IPS DF 4.7 (cell line): Measurements from ENCODE around the gene GSTM3.
"Not testable (repeated sequence)": the region's sequence is repeated elsewhere in the genome, so short reads cannot be mapped to it uniquely, and the experiment has no call there.

Source experiments
- DNase-seq: peaks from one replicate; pipeline ENCODE4 v3.0.0-alpha.2; 2013; ENCODE audit warnings: low spot score; ENCODE audit errors: extremely low read depth

The GSTM3 gene

DNA sequence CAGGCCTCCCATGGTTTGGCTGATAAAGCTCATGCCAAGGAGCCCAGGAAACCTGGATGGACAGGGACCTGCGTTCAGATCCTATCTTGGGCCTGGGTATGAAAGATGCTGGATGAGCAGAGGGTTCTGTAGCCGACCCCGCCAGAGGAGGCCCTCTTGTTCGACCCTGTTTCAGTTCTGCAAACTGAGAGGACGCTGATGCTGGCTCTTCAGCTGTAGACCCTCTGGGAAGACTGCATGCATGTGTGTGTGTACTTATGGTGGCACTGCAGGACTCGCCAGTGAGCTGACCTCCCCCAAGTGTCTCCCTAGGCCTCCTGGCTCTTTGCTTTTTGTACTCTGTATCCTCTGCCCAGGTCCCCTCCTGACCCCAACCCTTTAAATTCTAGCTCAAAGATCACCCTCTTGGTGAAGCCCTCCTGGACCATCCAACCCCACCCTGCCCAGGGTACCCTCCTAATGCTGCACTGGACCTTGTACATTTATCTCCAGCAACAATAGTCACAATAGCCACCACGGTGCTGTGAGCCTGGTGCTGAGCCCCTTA is 21.3 kb upstream of the GSTM3 start:
- no peak for DNase-seq

DNA sequence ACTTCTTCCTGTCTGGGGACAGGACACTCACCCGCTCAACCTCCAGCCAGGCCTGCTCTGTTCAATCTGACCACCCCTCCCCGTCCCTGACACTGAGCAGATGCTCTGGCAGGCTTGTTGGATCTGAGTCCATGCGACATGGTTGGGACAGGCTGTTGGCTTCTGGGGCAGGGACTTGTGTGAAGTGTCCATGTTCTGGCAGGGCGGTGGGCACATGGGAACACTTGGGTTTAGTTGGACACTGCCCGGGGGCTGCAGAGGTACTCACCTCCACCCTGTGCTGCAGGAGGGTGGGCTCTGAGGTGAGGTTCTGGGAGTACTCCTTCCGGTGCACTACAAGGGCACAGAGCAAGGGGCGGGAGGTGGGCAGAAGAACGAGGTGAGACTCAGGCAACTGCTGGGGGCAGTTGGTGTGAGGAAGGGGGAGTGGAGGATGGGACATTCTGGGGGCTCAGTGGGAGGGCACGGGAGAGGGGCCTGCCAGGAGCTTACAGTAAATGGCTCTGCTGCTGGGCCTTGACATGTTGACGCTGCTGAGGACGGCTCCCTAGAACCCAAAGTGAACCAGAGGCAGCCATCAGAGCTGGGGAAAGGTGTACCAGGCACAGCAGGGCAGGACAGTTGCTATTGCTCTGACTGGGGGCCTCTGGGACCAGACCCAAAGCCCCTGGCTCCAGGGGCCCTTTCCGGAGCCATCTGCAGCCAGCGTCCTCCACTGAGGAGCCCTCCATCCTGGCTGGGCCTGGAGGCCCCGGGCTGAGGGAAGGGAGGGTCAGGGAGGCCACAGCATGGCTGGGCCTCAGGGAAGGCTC is 20.6 kb upstream of the GSTM3 start:
- no peak for DNase-seq

DNA sequence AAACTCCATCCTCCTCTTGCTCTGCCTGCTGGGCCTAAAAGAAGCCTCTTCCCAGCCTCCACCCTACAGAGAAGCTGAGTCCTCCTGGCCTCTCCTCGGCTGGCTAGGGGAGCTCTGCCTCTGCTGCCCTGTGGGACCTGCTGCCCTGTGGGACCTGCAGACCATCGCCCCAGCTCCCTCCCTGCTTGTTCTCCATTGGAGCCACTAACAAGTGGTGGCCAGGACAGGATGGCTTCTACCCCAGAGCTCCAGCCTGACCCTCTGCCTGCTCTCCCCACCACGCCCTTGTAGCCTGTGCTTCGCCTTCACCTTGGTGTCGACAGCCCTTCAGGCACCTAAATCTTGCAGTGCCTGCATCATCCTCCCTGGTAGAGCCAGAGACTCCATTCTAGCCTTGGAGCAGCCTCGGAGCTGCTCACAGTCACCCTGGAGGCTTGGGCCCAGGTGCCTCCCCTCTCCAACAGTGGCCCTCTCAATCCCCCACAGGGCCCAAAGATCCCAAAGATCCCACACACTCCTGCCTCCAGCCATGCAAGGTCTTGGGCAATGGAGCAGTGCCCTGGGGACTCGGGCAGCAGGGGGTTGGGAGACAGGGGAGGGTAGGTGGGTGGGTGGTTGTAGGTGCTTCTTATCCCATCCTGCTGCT is 19.9 kb upstream of the GSTM3 start:
- no peak for DNase-seq

DNA sequence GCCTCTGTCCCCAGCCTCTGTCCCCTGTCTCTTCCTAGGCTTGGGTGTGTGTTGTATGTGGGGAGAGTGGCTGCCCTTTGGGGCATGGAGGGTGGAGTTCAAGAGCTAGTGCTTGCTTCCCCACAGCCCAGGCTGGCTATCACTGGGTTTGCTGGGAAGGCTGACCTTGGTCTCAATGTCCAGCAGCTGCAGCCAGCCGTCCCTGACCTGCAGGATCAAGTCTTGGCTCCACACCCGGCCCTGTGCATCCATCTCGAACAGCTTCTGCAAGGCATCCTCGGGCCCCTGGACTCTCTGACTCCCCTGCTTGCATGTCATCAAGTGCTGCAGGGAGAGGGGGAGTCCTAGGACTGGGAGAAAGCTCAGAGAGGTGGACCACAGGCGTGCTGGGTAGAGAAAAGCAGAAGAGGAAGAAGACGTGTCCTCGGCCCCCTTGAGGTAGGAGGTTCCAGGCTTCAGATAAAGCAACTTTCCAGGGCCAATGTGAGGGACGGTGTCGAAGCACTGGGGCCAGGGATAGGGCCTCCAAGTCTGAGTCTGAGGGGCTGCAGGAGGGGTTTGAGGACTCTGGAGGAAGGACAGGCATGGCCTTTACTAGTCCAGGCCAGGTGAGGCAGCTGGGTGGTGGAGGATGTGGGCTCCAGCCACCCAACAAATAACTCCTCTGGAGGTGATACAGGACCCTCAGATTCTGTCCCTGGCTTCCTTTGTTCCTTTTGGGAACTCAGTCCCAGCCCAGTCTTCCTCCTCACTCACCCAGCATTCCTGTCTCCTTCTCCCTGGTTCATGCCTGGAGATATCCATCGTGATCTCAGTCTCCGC is 18.9 kb upstream of the GSTM3 start:
- DNase-seq: no peak

DNA sequence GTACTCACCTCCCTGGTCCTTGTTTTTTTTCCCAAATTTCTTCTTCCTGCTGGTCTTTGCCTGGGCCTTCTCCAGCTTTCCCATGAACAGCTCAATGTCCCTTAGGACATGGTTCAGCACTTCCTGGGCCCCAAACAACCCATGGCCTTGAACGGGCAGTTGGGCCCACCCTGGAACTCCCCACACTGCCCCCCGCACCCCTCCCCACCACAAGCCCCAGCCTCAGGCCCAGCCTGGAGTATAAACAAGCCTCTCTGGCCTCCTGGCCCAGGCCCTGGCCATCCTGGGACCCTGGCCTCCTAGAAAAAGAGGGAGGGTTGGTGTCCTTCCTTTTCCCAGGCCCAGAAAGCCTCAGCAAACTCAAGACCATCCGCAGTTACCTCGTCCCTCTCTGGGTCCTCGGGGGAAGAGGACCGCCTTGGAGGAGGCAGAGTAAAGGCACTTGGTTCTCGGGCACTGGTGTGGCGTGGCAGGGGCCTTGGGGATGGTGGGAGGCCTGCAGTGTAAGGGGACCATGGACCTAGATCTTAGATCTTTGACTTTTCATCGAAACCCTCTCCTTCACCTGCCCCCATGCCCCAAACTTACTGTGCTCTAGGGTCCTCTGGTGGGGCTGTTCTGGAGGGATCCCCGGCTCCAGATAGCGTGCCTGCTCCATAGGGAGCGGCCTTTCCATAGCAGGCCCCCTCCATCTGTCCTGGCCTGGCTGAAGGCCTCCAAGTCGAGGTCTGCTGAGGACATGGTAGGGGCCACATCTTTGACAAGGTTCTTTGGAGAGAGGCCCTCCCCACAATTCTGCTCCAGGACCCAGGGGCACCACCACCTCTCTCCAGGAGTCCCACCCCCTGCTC is 17.3 kb upstream of the GSTM3 start:
- DNase-seq: no peak

DNA sequence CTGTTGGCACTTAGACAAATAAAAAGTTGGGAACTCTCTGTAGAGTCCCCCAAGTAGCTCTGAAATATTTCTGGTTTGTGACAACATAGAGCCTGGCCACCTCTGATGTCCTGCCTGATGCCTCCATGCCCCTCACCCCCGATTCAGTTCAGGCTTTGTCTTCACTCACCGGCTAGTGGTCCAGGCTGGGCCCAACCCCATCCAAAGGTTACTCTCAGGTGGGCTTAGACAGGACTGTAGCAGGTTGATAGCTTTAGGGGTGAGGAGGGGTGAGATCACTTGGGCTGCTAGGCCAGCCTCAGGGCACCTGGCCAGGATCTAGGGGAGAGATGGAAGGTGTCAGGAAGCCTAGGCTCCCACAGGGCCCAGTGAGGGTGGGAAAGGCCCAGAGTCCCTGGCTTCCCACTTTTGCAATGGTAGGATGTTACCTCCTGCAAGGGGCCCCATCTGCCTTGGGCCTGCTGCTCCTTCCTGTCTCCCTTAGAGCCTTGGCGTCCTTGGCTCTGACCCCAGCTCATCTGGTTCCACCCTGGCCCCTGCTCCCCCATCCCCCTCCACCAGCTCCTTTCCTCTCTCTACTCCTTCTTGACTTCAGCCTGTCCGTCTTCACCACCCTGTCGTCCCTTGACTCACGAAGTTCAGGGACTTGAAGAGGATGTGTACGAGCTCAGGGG is 16.1 kb upstream of the GSTM3 start:
- no peak for DNase-seq

DNA sequence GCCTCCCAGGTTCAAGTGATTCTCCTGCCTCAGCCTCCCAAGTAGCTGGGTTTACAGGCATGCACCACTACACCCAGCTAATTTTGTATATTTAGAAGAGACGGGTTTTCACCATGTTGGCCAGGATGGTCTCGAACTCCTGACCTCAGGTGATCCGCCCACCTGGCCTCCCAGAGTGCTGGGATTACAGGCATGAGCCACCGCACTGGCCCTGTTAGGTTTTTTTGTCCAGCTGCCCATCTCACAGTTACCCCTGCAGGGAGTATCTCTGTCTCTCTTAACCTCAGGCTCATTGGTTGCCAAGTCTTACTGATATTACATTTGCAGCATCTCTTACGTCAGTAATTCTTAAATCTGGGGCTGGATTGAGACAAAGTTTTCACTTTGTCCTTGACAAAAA is 15.5 kb upstream of the GSTM3 start:
- not testable (repeated sequence) for DNase-seq

DNA sequence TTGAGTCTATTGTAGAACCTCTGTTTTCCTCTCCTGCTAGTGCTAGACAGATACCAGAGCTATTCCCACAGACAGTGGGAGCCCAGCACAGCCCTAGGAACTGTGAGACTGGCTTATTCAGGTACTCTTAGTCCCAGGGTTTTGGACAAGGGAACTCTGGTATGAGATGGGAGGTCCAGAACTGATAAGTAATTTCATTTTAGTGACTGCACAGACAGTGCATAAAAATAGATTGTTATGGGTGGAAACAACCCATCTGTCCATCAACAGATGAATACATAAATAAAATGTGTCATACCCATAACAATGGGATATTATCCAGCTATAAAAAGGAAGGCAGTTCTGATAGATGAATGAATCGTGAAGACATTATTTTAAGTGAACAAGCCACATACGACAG is 13.9 kb upstream of the GSTM3 start:
- no peak for DNase-seq

DNA sequence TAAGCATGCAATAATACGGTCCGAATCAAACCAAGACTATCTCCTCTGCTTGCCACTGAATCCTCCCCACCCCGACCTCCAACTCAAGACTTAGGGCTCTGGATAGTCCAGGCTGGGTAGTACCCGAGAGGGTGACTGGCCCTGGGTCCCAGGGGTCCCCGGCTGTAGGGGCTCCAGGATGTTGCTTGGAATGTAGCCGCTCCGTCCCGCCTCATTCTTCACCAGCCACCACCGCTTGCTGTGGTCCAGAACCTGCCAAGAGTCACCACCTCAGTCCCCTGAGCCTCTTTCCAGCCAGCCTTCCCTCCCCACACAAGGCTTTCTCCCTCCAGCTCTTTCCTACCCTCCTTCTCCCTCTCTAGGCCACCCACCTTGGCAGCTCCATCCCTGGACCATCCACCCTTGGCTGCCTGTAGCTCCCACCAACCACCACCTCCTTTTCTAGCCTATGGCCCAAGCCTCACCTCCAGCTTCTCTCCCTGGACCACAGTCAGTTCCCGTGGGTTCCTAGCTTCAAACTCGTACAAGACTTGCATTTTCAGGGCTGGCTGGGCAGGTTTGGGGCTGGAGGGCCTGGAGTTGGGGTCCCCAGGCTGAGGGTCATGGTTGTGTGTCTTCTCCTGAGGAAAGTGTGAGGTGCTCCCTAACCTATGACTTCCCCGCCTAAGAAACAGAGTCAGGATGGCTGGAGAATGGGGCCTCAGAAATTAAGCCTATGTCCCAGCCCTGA is 10.9 kb upstream of the GSTM3 start:
- no peak for DNase-seq

DNA sequence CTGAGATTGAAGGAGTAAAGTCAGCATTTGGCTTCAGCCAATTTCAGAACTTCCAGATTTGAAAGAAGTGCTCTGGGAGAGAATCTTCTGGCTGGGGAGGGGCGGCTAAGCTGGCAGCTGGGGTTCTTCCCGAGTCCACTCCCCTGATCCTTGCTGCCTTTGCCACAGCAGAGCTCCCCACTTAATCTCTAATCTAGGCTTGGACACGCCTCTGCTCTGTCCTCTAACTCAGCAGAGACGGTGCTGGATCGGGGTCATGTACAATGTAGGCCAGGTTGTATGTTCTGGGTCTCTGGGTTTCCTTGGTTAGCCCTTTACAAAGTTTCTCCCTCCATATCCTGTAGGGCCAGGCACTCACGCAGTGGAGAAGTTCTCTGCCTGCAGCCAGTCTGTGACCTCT is 10.1 kb upstream of the GSTM3 start:
- DNase-seq: no peak

DNA sequence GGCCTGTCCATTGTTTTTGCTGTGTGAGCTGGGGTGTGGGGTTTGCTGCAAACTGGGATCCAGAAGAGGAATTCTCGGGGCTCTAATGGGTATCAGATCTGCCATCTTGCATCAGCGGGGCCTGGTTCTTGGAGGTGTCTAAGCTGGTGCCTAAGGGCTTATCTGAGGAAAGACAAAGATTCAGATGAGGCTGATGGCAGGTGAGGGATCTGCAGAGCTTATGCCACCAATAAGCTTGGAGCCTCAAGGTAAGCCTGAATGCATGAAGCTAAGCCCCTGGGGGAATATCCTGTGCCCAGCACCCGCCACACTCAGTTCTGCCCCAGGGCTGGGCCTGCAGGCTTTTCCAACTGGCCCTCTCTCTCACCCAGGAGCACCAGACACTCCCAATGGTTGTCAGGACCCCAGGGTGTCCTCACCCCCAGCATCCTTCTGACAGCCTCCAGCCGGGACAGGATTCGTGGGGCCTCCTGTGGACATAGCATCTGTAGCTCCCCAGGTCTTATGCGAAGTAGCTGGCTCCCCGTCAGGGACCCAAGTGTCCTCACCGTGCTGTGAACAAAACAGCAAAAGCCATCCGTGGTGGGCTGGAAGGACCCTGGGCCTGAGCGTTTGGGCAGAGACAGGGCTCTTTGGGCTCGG is 9.5 kb upstream of the GSTM3 start:
- DNase-seq: no peak

DNA sequence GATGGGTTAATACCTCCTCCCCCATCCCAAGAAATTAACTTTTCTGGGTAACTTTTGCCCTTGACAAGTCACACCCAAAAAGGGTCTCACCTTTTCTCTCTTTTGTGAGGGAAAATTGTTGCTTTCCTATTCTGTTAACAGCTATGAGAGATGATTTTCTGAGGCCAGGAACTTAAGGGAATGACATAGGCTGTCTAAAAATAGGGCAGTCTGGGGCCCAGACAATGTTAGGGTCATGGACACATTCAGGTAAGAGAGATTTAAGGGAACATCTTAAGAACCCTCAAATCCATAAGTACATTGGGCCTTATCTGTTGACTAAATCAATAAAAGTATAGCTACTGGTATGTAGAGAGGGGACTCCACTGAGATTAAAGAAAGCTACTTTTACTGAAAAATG is 8.4 kb upstream of the GSTM3 start:
- DNase-seq: no peak

DNA sequence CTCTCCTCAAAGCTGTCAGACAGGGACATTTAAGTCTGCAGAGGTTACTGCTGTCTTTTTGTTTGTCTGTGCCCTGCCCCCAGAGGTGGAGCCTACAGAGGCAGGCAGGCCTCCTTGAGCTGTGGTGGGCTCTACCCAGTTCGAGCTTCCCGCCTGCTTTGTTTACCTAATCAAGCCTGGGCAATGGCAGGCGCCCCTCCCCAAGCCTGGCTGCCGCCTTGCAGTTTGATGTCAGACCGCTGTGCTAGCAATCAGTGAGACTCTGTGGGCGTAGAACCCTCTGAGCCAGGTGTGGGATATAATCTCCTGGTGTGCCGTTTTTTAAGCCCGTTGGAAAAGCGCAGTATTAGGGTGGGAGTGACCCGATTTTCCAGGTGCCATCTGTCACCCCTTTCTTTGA is 7.5 kb upstream of the GSTM3 start:
- DNase-seq: not testable (repeated sequence)

DNA sequence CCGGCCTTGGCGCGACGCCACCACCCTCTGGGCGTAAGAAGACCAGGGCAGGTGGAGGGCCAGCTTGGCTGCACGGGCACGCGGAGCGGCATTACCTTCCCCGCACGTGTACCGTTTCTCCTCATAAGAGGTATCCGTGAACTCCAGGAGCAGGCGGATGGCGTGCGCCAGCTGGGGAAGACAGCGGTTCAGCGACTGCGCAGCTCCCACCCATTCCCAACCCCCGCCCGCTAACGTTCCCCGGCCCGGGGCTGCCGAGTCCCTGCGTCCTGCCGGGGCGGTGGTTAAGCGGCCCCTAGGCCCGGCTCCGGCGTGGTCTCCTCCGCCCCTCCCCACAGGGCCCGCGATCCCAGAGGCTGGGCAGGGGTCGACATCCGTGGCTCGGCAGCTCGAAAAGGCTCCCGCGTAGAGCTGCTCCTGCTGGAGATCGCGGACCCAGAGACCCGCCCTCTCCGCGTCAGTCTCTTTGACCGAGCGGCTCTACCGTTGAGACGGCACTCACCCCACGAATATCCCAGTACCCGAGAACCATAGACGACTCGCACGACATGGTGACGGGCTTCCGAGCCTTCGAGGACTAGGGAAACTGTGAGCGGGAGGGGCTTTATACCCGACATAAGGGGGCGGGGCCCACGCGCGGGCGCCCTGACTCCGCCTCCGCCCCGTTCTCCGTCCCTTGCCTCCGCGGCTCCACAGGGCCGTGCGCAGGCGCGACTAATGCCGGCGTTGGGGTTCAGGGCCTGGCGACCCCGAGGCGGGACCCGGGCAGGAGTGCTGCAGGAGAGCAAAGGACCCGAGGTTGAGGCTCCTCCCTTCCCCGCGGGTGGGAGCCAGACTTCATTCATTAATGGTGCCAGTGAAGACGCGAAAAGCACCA is 862 bp downstream of the GSTM3 start:
- DNase-seq: no peak

DNA sequence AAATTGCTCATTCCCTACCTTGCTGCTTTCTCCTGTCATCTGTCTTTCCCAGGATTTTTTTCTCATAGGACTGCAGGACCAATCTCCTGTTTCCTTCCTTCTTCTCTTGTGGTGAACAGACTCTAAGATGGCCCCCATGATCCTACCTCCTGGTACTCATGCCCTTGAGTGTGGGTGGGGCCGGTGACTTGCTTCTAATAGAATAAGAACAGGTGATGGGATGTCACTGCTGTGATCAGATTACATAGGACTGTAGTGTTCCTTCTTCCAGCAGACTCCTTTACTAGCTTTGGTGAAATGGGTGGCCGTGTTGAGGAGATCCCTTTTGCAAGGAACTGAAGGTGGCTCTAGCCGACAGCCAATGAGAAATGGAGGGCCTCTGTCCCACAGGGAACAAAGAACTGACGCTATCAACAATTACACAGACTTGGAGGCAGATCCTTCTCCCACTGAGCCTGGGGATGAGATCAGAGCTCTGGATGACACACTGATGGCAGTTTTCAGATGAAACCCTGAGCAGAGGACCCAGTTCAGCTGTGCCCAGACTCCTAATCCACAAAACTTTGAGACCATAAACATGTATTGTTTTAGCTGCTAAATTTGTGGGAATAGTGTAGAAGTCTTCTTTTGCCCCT is 7.5 kb downstream of the GSTM3 start:
- DNase-seq: no peak

DNA sequence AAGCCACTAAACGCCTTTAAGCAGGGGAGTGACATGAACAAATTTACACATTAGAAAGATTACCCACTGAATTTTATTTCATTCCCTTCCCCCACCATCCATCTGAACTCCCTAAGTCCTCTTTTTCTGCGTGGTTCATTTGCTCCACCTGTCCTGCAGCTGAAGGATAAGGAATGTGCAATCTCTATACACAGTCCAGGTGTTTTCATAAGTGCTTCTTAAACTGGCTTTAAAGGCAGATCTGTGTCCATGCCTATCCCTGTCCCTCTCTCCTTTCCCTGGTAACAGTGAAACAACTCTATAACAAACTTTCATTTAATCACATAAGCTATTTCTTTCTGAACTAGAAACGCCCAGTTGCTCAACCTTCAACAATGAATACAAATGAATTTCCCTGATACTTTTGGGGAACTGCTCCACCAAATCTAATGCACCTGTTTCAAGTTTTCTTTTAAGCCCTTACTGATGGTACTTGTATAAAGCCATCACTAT is 8.4 kb downstream of the GSTM3 start:
- no peak for DNase-seq

DNA sequence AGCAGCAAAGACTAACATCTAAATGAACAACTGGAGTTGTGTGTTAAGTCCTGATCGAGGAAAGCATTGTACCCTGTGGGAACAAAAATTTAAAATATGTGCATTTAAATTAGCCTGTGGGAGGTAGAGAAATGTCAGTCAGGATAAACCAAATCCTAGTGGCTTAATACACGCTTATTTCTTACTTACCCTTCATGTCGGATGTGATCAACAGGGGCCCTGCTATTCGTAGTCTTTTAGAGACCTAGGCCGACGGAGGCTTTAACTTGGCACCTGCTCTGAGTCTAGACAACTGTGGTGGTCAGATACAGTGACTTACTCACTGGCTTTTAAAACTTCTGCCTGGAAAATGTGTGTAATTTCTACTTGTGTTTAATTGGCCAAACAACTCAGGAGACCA is 10.2 kb downstream of the GSTM3 start:
- DNase-seq: no peak

DNA sequence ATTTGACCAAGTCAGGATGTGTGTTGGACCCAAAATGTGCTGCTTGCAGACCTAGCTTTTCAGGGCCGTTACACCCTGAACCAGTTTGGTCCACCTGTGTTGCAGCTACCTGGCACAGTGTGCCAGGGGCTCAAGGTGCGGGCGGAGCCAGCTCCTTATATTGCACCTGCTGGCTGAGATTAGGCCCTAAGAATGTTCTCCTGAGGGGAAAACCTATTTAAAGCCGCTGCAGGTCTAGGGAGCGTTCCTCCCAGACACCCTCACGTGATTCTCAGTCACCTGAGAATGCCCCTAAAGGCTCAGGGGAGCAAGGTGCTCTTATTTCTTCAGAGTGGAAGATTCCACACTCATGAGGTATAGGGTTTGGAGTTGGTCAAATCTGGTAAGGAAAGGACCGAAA is 12.0 kb downstream of the GSTM3 start:
- DNase-seq: no peak
